ENCODE measurements around the gene IFNA14.
A peak's percentile ranks its signal among the peaks of the same experiment; 100 is the strongest.
"Not testable (repeated sequence)": the region's sequence is repeated elsewhere in the genome, so short reads cannot be mapped to it uniquely, and the experiment has no call there.

Gene IFNA14

GRCh38 chr9:21239911-21240310 is at the start of gene IFNA14:
Gene IFNA14 (minus strand): TSS chr9:21240005. CDS start chr9:21239935, 70 bp downstream.
- DNase-seq (ENCODE audit: low spot score), result no peak

GRCh38 chr9:21287280-21287679 is 47.5 kb upstream of the IFNA14 start:
- DNase-seq (ENCODE audit: low spot score), result no peak

DNA sequence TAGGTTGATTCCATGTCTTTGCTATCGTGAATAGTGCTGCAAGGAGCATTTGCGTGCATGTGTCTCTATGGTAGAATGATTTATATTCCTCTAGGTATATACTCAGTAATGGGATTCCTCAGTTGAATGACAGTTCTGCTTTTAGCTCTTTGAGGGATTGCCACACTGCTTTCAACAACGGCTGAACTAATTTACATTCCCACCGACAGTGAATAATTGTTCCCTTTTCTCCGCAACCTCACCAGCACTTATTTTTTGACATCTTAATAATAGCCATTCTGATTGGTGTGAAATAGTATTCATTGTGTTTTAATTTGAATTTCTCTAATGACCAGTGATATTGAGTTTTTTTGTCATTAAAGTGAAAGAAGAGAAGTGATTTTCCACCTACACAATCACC is 46.9 kb upstream of the IFNA14 start:
- DNase-seq (ENCODE audit: low spot score), result no peak

- no peak for DNase-seq (ENCODE audit: low spot score)
Observed at GRCh38 chr9:21286099-21286498, 46.3 kb upstream of the IFNA14 start.

GRCh38 chr9:21281275-21281674 is 41.5 kb upstream of the IFNA14 start:
- no peak for DNase-seq (ENCODE audit: low spot score)

DNA sequence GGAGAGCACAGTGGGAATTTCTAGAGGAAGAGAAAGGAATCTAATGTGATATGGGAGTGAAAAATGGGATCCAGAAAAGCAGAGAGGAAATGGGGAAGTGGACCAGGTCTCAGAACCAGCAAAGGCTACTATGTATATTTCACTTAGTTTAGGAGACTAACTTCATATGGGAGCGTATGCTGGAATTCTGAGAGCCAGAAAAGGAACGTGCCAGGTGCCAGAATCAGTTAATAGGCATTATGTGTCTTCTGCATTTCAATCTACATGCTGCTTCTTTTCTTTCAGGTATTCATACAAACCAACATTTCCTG is 28.5 kb upstream of the IFNA14 start:
- DNase-seq (ENCODE audit: low spot score), result no peak

DNA sequence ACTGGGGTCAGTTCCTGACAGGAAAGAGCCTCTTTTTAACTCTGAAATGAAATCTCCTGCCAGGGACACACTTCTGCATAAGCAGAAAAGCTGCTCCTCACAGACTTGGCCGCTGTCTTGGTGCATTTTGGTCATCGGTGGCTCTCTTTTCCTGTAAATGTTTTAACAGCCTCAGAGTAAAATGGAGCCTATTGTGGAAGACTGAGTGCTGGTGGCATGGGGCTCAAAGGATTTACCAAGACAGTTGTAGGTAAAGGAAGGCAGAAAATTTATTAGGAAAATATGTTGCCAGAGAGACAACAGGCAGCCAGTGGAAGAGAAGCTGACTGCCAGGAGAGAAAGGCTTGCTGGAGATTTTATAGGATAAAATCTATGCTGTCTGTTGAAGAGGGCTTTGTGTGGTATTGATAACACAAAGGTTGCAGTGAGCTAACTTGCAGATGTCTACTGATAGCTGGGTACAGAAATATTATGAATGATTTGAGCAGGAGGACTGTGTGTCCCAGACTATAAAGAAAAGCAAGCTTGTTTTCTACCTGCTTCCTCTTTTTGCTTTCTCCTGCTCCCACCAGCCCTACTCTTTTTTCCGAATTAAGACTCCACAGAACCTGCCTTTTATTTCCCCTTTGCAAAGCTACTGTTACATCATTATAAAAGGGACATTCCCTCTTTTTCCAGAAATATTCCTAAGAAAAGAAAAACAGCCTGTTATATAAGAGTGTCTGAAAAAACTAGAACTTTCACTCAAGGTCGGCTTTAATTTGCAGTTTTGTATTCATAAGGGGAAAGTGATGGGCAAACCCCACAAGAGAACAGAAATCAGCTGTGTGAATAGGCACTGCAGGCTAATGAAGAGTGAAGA is 27.9 kb upstream of the IFNA14 start:
- DNase-seq (ENCODE audit: low spot score), result no peak

- DNase-seq (ENCODE audit: low spot score), result no peak
Observed at GRCh38 chr9:21266733-21267484, 27.1 kb upstream of the IFNA14 start.

DNA sequence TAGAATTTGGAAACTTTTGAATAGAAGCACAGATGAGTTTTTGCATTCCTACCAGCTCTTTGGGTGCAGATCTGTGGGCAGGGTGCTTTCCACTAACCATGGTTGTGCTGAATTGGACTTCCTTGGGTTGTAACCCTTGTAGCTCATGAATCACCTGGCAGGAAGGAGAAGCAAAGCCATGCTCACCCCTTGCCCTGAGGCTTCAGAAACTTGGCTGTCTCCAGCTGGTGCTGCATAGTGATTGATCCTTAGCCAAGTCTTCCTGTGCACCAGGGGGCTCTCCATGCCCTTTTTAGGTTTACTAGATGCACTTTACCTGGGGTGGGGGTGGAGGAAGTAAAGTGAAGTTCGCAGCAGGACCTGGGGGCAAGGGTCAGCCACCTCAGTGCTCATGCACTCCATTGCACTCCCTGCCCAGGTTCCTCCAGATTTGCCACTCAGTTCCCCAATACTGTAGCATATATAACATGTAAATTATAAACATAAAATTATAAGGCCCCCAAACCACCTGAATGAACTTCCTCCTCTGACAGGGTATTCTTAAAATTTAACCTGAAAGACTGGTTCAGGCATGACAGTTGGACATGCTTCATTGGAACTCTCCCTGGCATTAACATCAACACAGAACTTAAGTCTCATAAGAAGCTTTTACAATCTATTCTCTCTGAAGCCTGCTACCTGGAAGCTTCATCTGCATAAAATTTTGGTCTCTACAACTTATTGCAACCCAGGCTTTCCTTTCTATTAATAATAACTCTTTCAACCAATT is 25.8 kb upstream of the IFNA14 start:
- no peak for DNase-seq (ENCODE audit: low spot score)

DNA sequence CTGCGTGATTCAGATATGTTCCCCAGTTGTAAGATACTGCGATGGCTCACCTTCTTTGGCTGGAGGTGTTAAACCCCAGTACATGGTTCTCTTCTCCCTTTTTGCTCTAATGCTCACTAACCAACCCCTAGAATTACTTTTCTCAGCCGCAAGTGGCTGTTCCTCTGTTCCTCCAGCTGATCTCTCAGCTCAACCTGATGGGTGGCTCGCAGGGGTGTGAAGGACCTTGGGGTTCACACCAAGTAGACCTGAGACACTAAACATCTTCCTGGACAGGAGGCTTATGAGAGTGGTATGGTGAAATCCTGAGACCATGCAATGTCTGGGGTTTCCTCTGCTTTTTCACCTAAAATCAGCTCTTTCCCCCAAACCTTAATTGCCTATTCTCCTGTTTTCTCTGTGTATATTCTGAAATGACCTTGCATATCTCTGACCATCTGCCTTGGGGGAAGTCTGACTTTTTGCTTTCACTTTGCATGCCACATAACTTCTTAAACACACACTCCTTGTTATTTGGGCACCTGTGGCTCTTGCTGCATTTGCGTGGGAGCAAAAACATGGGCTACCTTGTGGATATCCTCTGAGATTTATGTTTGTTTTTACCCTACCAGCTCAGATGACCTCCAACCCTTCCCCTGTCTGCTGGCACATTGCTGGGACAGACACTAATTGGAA is 15.9 kb upstream of the IFNA14 start:
- no peak for DNase-seq (ENCODE audit: low spot score)

- DNase-seq (ENCODE audit: low spot score), result peak; percentile 71
Observed at GRCh38 chr9:21252721-21253547, 13.1 kb upstream of the IFNA14 start.

- DNase-seq (ENCODE audit: low spot score), result no peak
Observed at GRCh38 chr9:21251638-21252037, 11.8 kb upstream of the IFNA14 start.

DNA sequence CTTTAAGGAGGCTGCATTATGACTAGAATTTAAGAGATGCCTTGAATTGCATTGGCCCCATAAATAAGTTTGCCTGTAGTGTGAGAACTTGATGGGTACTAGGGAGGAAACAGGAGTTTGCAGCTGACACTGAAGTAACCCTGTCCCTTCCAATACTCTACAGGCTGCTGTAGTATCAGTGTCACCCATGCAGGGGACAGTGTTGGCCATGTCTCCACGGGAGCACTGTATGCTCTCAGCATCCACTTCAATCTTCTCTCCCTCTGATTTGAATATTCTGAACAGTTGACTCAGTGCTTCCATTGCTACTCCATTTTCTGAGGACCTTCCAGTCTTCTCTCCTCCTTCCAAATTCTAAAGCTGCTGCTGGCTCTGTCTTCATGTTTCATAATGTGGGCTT is 11.4 kb upstream of the IFNA14 start:
- DNase-seq (ENCODE audit: low spot score), result no peak

- no peak for DNase-seq (ENCODE audit: low spot score)
Observed at GRCh38 chr9:21244836-21245235, 5.0 kb upstream of the IFNA14 start.

- not testable (repeated sequence) for DNase-seq (ENCODE audit: low spot score)
Observed at GRCh38 chr9:21236360-21236714, 3.5 kb downstream of the IFNA14 start.

- peak; percentile 69 for DNase-seq (ENCODE audit: low spot score)
Observed at GRCh38 chr9:21235468-21236359, 4.1 kb downstream of the IFNA14 start.

GRCh38 chr9:21234153-21234687 is 5.6 kb downstream of the IFNA14 start:
- DNase-seq (ENCODE audit: low spot score), result no peak

- no peak for DNase-seq (ENCODE audit: low spot score)
Observed at GRCh38 chr9:21233258-21233657, 6.5 kb downstream of the IFNA14 start.

DNA sequence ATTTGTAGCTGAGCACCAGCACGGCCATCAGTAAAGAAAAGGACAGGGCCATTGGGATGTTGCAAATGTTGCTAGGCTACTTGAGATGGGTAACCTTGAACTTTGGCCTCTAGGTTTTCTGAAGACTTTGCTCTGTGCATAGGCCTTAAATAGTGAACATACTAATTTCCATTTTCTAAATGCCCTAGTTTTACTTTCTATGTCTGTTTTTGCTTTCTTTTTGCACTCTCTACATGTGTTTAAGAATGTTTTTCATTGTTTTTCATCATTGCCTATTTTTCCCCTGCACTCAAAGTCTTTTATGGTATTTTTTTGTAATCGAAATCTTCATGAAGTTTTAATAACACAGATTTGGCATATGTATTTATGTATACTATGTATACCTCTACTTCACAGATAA is 11.7 kb downstream of the IFNA14 start, which contains the start of gene IFNA17:
Gene IFNA17 (minus strand): TSS at position 101 of the 400 bp plus-strand sequence. CDS start 49 bp downstream, at position 52.
- DNase-seq (ENCODE audit: low spot score), result no peak

DNA sequence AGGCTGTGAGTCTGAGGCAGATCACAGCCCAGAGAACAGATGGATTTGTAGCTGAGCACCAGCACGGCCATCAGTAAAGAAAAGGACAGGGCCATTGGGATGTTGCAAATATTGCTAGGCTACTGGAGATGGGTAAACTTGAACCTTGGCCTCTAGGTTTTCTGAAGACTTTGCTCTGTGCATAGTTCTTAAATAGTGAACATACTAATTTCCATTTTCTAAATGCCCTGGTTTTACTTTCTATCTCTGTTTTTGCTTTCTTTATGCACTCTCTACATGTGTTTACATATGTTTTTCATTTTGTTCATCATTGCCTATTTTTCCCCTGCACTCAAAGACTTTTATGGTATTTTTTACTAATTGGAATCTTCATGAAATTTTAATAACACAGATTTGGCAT is 22.6 kb downstream of the IFNA14 start, which contains the start of gene IFNA16:
Gene IFNA16 (minus strand): TSS at position 101 of the 400 bp plus-strand sequence. CDS start 6 bp downstream, at position 95.
- not testable (repeated sequence) for DNase-seq (ENCODE audit: low spot score)

All from Ammon's horn (tissue), 1 donor.